Thyroid gland (tissue), 4 donors: ENCODE data around the gene BBS9.

Source experiments
- CTCF ChIP-seq, 6 experiments: fragments of 200-600 bp in 3 of 6; fragments of 450-650 bp in 3 of 6; sonication (generic) in 3 of 6; IDR thresholded peaks; one replicate each; pipeline ENCODE4 v1.5.1; 2016 to 2019; ENCODE audit warnings: antibody characterized with exemption in 6 of 6, mild to moderate bottlenecking in 2 of 6, inconsistent platforms in 1 of 6, moderate library complexity in 1 of 6
- POLR2A ChIP-seq, 2 donors: fragments of 450-650 bp; IDR thresholded peaks; one replicate each; pipeline ENCODE4 v1.6.1; 2017; ENCODE audit warnings: antibody characterized with exemption in 2 of 2, mild to moderate bottlenecking in 2 of 2, moderate library complexity in 1 of 2

GRCh38 chr7:33093266-33093665, 36.1 kb upstream of the BBS9 start:
- TF ChIP-seq POLR2A (IDR thresholded peaks at IDR 0.05): no peak
- TF ChIP-seq CTCF (IDR thresholded peaks at IDR 0.05): no peak
